ENCODE data around the gene TNK2. TPM values are rescaled to one million over a fixed set of nuclear protein-coding genes. Genes with fewer than 3 reads are reported as not detected.

The TNK2 gene
- total RNA-seq, 2 donors from 2014 or later, result 26.5 to 38.6 TPM

DNA sequence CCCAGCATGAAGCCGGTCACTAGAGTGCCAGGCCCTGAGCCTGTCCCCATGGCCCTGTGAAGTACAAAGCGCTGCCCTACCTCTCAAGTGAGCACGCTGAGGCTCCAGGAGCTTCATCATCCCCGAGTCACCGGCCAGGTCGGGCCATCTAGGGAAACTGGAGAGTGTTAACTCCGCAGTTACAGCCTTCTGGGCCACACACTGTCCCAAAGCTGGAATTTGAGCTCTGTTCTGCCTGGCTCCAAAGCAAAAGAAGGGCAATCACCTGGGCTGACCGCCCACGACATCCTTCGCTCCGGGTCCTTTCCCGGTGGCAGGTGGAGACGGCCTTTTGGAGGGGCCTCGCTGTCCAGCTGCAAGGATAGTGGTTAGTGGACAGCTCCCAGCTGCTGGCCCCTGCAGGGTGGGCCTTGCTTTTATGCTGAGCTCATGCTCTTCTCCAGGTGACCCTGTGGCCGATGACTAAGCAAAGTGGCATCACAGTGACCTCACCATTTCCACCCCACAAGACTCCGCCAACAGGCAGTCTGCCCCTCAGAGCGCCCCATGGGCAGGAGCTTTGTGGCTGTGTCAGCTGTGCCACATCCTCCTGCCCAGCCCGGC is 93.1 kb downstream of the TNK2 start:
- DNase-seq (ENCODE audit: low spot score), result no peak
- H3K4me1 ChIP-seq, result no peaks in the 10 kb centered on the region
- H3K36me3 ChIP-seq, result no peaks in the 10 kb centered on the region
- H3K27ac ChIP-seq, result no peak overlapping the region
- H3K9me3 ChIP-seq, result no peaks in the 10 kb centered on the region
- peaks cover 0 to 2% of the 10 kb centered on the region in 2 donors for H3K27me3 ChIP-seq
- TF ChIP-seq, protein P1, sequence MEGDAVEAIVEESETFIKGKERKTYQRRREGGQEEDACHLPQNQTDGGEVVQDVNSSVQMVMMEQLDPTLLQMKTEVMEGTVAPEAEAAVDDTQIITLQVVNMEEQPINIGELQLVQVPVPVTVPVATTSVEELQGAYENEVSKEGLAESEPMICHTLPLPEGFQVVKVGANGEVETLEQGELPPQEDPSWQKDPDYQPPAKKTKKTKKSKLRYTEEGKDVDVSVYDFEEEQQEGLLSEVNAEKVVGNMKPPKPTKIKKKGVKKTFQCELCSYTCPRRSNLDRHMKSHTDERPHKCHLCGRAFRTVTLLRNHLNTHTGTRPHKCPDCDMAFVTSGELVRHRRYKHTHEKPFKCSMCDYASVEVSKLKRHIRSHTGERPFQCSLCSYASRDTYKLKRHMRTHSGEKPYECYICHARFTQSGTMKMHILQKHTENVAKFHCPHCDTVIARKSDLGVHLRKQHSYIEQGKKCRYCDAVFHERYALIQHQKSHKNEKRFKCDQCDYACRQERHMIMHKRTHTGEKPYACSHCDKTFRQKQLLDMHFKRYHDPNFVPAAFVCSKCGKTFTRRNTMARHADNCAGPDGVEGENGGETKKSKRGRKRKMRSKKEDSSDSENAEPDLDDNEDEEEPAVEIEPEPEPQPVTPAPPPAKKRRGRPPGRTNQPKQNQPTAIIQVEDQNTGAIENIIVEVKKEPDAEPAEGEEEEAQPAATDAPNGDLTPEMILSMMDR (IDR thresholded peaks at IDR 0.05), result no peak
- H3K4me3 ChIP-seq, result no peak overlapping the region

DNA sequence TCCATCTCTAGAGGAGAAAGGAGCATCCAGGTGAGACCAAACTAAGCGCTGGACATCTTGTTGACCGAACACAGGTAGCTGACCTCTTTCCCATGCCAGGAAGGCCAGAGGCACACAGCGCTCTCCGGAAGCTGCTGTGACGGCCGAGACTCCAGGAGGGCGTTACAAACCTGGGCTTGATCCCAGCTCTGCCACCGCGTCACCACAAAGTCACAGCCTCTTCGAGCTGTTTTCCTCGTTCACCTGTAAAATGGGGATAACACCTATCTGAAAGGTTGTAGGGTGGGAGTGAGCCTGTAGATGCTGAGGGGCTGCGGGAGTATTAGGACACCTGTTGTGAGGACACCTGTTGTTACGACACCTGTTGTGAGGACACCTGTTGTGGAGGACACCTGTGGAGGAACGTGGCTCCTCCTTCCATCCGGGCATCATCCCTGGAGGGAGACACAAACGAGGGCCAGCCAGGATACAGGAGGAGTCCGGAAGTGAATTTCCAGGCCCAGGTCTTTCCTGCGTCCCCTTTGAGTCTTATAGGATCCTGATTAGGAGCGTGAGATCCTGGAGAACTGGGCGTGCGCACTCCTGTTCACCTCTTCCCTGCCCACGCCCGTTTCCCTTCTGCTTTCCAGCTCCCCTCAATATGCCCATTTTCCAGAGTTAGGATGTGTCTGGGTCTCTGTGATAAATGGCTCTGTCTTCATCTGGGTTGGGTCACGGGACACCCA is 94.3 kb downstream of the TNK2 start:
- H3K4me3 ChIP-seq, result no peak overlapping the region
- DNase-seq (ENCODE audit: low spot score), result no peak
- TF ChIP-seq, protein P1 (IDR thresholded peaks at IDR 0.05), result no peak
- H3K36me3 ChIP-seq, result no peaks in the 10 kb centered on the region
- no peak overlapping the region for H3K27ac ChIP-seq
- no peaks in the 10 kb centered on the region for H3K4me1 ChIP-seq
- no peaks in the 10 kb centered on the region for H3K9me3 ChIP-seq
- H3K27me3 ChIP-seq, result peaks cover 0 to 2% of the 10 kb centered on the region in 2 donors

Small RNA genes lying within 50 kb of the gene (microRNA-seq; reads per million reads assigned to microRNA genes)
- gene MIR6829 (ENCODE audit: borderline number of aligned reads in 2 of 2, borderline replicate concordance in 1 of 2), result 0 reads per million in 2 donors

Other genes starting within 250 kb of the TNK2 start
- 1 to 10 TPM; 3.4 to 5.0 TPM for gene MUC20, start 187.6 kb downstream of the TNK2 start, total RNA-seq
- gene MUC4, start 96.6 kb downstream of the TNK2 start, total RNA-seq, result under 1 TPM in 1 of 2 donors, not detected in 1; 0.12 TPM
- gene TFRC, start 173.5 kb upstream of the TNK2 start, total RNA-seq, result 10 to 100 TPM; 47.9 to 98.0 TPM

Data from right atrium auricular region (tissue), 2 donors.